ENCODE measurements around the gene TMPRSS5. TPM values are rescaled to one million over a fixed set of nuclear protein-coding genes. Genes with fewer than 3 reads are reported as not detected.
"Not testable (repeated sequence)": the region's sequence is repeated elsewhere in the genome, so short reads cannot be mapped to it uniquely, and the experiment has no call there.

The TMPRSS5 gene
- total RNA-seq: not detected in 2 replicates

- DNase-seq (ENCODE audit: low read depth): no peak
These were observed at the start of gene TMPRSS5 for GRCh38 chr11:113705871-113706655. Gene TMPRSS5, minus strand, starts transcription at chr11:113706308. Its CDS starts 84 bp downstream, at chr11:113706224.

GRCh38 chr11:113752932-113753331 is 46.8 kb upstream of the TMPRSS5 start:
- no peak for DNase-seq (ENCODE audit: low read depth)

GRCh38 chr11:113736323-113736722 is 30.2 kb upstream of the TMPRSS5 start:
- DNase-seq (ENCODE audit: low read depth): no peak

- no peak for DNase-seq (ENCODE audit: low read depth)
These were observed 26.0 kb upstream of the TMPRSS5 start for GRCh38 chr11:113732092-113732491.

GRCh38 chr11:113730887-113731726 is 25.0 kb upstream of the TMPRSS5 start:
- DNase-seq (ENCODE audit: low read depth): peak; percentile 62

- DNase-seq (ENCODE audit: low read depth): no peak
These were observed 23.3 kb upstream of the TMPRSS5 start for GRCh38 chr11:113729456-113729855.

- DNase-seq (ENCODE audit: low read depth): no peak
These were observed 22.7 kb upstream of the TMPRSS5 start for GRCh38 chr11:113728814-113729213.

GRCh38 chr11:113725913-113726312 is 19.8 kb upstream of the TMPRSS5 start:
- no peak for DNase-seq (ENCODE audit: low read depth)

- DNase-seq (ENCODE audit: low read depth): no peak
These were observed 19.3 kb upstream of the TMPRSS5 start for GRCh38 chr11:113725407-113725806.

- no peak for DNase-seq (ENCODE audit: low read depth)
These were observed 18.7 kb upstream of the TMPRSS5 start for GRCh38 chr11:113724778-113725177.

- DNase-seq (ENCODE audit: low read depth): no peak
These were observed 17.7 kb upstream of the TMPRSS5 start for GRCh38 chr11:113723787-113724186.

GRCh38 chr11:113722934-113723333 is 16.8 kb upstream of the TMPRSS5 start:
- DNase-seq (ENCODE audit: low read depth): no peak

GRCh38 chr11:113722221-113722620 is 16.1 kb upstream of the TMPRSS5 start:
- no peak for DNase-seq (ENCODE audit: low read depth)

GRCh38 chr11:113721462-113722066 is 15.5 kb upstream of the TMPRSS5 start:
- DNase-seq (ENCODE audit: low read depth): no peak

- not testable (repeated sequence) for DNase-seq (ENCODE audit: low read depth)
These were observed 14.4 kb upstream of the TMPRSS5 start for GRCh38 chr11:113720478-113720877.

GRCh38 chr11:113715882-113716625 is 9.9 kb upstream of the TMPRSS5 start:
- DNase-seq (ENCODE audit: low read depth): no peak

- DNase-seq (ENCODE audit: low read depth): no peak
These were observed 9.2 kb upstream of the TMPRSS5 start for GRCh38 chr11:113715273-113715672.

GRCh38 chr11:113710989-113711388 is 4.9 kb upstream of the TMPRSS5 start:
- DNase-seq (ENCODE audit: low read depth): no peak

GRCh38 chr11:113703551-113703950 is 2.6 kb downstream of the TMPRSS5 start:
- DNase-seq (ENCODE audit: low read depth): not testable (repeated sequence)

- DNase-seq (ENCODE audit: low read depth): no peak
These were observed 4.6 kb downstream of the TMPRSS5 start for GRCh38 chr11:113701491-113701890.

GRCh38 chr11:113698515-113698914 is 7.6 kb downstream of the TMPRSS5 start:
- no peak for DNase-seq (ENCODE audit: low read depth)
